GM12872 (cell line): Measurements from ENCODE around the gene SGK1.
A peak's percentile ranks its signal among the peaks of the same experiment; 100 is the strongest.

Experiments
- TF ChIP-seq, protein P1 (sequence below): IDR thresholded peaks from 3 replicates; pipeline ENCODE4 v1.5.1; 2011; ENCODE audit warnings: low read depth, mild to moderate bottlenecking, low read length, moderate library complexity; ENCODE audit not compliant: insufficient read depth

SGK1 gene

DNA sequence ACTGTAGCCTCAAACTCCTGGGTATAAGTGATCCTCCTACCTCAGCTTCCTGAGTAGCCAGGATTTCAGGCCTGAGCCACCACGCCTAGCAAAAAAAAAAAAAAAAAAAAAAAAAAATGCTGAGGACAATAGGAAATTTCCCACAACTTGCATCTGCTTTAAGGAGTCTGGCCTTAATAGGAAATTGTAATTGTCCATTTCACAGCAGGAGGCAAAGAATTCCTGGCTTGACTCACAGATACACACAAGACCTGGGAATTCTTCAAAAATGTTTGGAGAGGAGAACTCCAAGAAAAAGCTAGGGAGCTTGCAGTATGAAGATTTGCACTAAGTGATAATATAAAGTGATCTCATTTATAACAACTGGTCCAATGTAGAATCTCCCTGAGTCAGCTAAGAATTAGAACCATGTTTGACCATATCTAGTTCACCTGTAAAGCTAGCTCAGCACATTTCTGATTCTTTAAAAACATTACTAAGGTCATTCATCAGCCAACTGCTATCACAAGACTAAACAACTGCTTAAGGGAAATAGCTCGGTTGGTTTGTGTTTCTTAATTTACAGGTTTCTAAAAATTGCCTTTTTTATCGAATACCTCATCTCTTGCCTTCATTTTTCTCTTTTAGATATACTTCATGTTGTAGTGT lies 185.3 kb downstream of the SGK1 start:
- TF ChIP-seq, protein P1, sequence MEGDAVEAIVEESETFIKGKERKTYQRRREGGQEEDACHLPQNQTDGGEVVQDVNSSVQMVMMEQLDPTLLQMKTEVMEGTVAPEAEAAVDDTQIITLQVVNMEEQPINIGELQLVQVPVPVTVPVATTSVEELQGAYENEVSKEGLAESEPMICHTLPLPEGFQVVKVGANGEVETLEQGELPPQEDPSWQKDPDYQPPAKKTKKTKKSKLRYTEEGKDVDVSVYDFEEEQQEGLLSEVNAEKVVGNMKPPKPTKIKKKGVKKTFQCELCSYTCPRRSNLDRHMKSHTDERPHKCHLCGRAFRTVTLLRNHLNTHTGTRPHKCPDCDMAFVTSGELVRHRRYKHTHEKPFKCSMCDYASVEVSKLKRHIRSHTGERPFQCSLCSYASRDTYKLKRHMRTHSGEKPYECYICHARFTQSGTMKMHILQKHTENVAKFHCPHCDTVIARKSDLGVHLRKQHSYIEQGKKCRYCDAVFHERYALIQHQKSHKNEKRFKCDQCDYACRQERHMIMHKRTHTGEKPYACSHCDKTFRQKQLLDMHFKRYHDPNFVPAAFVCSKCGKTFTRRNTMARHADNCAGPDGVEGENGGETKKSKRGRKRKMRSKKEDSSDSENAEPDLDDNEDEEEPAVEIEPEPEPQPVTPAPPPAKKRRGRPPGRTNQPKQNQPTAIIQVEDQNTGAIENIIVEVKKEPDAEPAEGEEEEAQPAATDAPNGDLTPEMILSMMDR: no peak

DNA sequence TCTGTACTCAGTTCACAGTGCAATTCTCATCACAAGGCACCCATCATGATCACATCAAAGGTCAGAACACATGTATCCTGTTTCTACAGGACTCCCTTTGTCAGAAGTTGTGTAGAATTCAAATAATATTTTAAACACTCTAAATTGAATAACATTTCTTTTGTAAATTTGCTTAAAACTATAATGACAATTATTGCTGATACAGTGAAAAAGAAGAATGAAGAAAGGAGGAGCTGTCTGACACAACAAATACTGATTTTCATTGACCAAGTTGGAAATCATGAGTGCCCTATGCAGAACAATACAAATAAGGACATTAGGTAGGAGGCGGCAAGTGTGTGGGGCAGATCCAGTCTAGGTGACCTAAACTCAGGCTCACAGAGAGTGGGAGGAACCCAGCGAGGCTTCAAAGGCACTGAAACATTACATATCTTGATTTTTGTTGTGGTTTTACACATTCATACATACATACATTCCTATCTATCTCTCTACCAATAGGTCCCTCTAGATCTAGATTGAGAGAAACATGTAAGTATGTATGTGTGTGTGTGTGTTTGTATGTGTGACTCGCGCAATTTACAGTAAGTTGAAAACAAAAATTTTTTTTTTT lies 186.3 kb downstream of the SGK1 start:
- TF ChIP-seq, protein P1: no peak

DNA sequence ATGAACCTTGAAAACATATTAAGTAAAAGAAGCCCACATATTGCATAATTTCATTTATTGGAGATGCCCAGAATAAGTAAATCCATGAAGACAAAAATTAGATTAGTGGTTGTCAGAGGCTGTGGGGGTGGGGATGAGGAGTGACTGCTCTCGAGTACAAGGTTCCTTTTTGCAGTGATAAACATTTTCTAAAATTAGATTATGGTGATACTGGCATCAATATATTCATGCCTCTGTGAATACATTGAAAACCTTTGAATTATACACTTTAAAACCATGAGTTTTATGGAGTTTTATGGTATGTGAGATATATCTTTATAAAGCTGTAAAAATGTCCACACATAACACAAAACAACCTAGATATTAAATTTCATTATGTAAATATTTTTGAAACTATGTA lies 189.8 kb downstream of the SGK1 start:
- TF ChIP-seq, protein P1: no peak

GRCh38 chr6:134123666-134124208 lies 194.2 kb downstream of the SGK1 start:
- TF ChIP-seq, protein P1: peak; percentile 49

DNA sequence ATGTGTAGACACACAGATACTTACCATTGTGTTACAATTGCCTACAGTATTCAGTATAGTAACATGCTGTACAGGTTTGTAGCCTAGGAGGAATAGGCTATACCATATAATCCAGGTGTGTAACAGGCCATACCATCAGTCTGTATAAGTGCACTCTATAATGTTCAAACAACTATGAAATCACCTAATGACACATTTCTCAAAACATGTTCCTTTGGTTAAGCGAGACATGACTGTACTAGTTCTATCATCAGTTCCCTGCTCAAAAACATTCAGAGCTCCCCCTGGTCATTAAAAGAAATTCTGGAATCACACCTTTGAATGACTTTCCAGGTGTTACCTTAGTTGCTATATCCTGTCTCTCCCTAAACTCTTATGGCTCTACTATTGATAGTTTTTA lies 195.1 kb downstream of the SGK1 start:
- TF ChIP-seq, protein P1: no peak

- TF ChIP-seq, protein P1: no peak
Measured at GRCh38 chr6:134119486-134119885, 198.4 kb downstream of the SGK1 start.
